Upper lobe of right lung (tissue), 1 donor: ENCODE results near the gene TOX4. TPM values are rescaled to one million over a fixed set of nuclear protein-coding genes. Genes with fewer than 3 reads are reported as not detected.
A peak's percentile ranks its signal among the peaks of the same experiment; 100 is the strongest.
"Not testable (repeated sequence)": the region's sequence is repeated elsewhere in the genome, so short reads cannot be mapped to it uniquely, and the experiment has no call there.

Experiments used
- ATAC-seq: fragments of 200-7000 bp; cut with Tn5 transposase; one replicate; pipeline ENCODE4 v1.9.1; 2020; ENCODE audit warnings: mild to moderate bottlenecking, moderate library complexity
- DNase-seq: peaks from one replicate; pipeline ENCODE4 v3.0.0-alpha.2; 2020
- H3K27ac ChIP-seq: fragments of 200-600 bp; one replicate; pipeline ENCODE4 v1.8.0; 2022
- H3K27me3 ChIP-seq: fragments of 200-600 bp; one replicate; pipeline ENCODE4 v1.8.0; 2022; ENCODE audit warnings: mild to moderate bottlenecking
- H3K36me3 ChIP-seq: fragments of 200-600 bp; one replicate; pipeline ENCODE4 v1.8.0; 2022
- H3K4me1 ChIP-seq: fragments of 200-600 bp; one replicate; pipeline ENCODE4 v1.8.0; 2022
- H3K4me3 ChIP-seq: fragments of 200-600 bp; one replicate; pipeline ENCODE4 v1.8.0; 2022; ENCODE audit warnings: mild to moderate bottlenecking
- H3K9me3 ChIP-seq: fragments of 200-600 bp; one replicate; pipeline ENCODE4 v1.8.0; 2022
- CTCF ChIP-seq: fragments of 200-600 bp; IDR thresholded peaks from one replicate; pipeline ENCODE4 v1.8.0; 2022; ENCODE audit warnings: antibody characterized with exemption
- intact Hi-C: fragments of 100-400 bp; cut with DNase I; formaldehyde crosslinking; loops from one replicate; pipeline ENCODE4 v1.11.0; 2022
- total RNA-seq: library from RNA; stranded (reverse); fragmentation: NEBNext Ultra II Directional; extraction: Animal tissue kit (Norgen Biotek cat#: 25700); gene quantifications from one replicate; pipeline ENCODE4 v1.2.1, GENCODE V29; 2021
- donor health status: DM: no; HTN: yes; CAD: no; lungs with severe emphysema.

TOX4 gene
- total RNA-seq, 1 donor from 2014 or later: 69.4 TPM

- no peak for DNase-seq
- intact Hi-C loops: no loop called here
- no peak for TF ChIP-seq CTCF
- Histone ChIP-seq H3K4me1 (no peaks in the 10 kb centered on the region), H3K4me3 (no peak overlapping the region), H3K27me3 (peaks cover 32% of the 10 kb centered on the region), H3K36me3 (no peaks in the 10 kb centered on the region), H3K9me3 (no peaks in the 10 kb centered on the region), H3K27ac (no peak overlapping the region)
- no peak for ATAC-seq
Measured at GRCh38 chr14:21539189-21539940, 62.4 kb downstream of the TOX4 start.

- ATAC-seq: no peak
- H3K36me3 ChIP-seq: no peaks in the 10 kb centered on the region
- H3K4me1 ChIP-seq: no peaks in the 10 kb centered on the region
- no peak for DNase-seq
- TF ChIP-seq CTCF: no peak
- H3K9me3 ChIP-seq: no peaks in the 10 kb centered on the region
- H3K27me3 ChIP-seq: peaks cover 17% of the 10 kb centered on the region
- H3K27ac ChIP-seq: no peak overlapping the region
- intact Hi-C loops: no loop called here
- no peak overlapping the region for H3K4me3 ChIP-seq
Measured at GRCh38 chr14:21541413-21542074, 64.5 kb downstream of the TOX4 start.

GRCh38 chr14:21543521-21543960, 66.5 kb downstream of the TOX4 start:
- Histone ChIP-seq H3K4me3 (no peak overlapping the region), H3K36me3 (no peaks in the 10 kb centered on the region), H3K4me1 (no peaks in the 10 kb centered on the region), H3K9me3 (no peaks in the 10 kb centered on the region), H3K27me3 (no peaks in the 10 kb centered on the region), H3K27ac (no peak overlapping the region)
- intact Hi-C loops: no loop called here
- DNase-seq (no peak), ATAC-seq (peak; percentile 58)
- TF ChIP-seq CTCF: no peak

- TF ChIP-seq CTCF: no peak
- DNase-seq (no peak), ATAC-seq (no peak)
- H3K27me3 ChIP-seq: no peaks in the 10 kb centered on the region
- H3K27ac ChIP-seq: no peak overlapping the region
- H3K4me1 ChIP-seq: no peaks in the 10 kb centered on the region
- H3K36me3 ChIP-seq: no peaks in the 10 kb centered on the region
- no peaks in the 10 kb centered on the region for H3K9me3 ChIP-seq
- H3K4me3 ChIP-seq: no peak overlapping the region
- intact Hi-C loops: no loop called here
Measured at GRCh38 chr14:21543963-21544362, 67.0 kb downstream of the TOX4 start.

- DNase-seq, H3K4me3 ChIP-seq, H3K4me1 ChIP-seq, intact Hi-C loops, H3K27ac ChIP-seq, H3K9me3 ChIP-seq, H3K27me3 ChIP-seq, ATAC-seq, H3K36me3 ChIP-seq: not testable (repeated sequence)
Measured at GRCh38 chr14:21544588-21544987, 67.6 kb downstream of the TOX4 start.

Other genes starting within 250 kb of the TOX4 start
- 368 TPM for gene HNRNPC, start 207.8 kb upstream of the TOX4 start, total RNA-seq
- 1.7 TPM for gene RPGRIP1, start 197.1 kb upstream of the TOX4 start, total RNA-seq
- 48.8 TPM for gene SUPT16H, start 93.2 kb upstream of the TOX4 start, total RNA-seq
- gene CHD8, start 21.1 kb upstream of the TOX4 start, total RNA-seq: 72.6 TPM
- 36.9 TPM for gene RAB2B, start 236 bp upstream of the TOX4 start, total RNA-seq
- 48.6 TPM for gene METTL3, start 34.1 kb downstream of the TOX4 start, total RNA-seq
- 8.1 TPM for gene SALL2, start 49.2 kb downstream of the TOX4 start, total RNA-seq
- gene OR10G3, start 102.9 kb downstream of the TOX4 start, total RNA-seq: not detected
- not detected for gene OR10G2, start 157.7 kb downstream of the TOX4 start, total RNA-seq
- not detected for gene OR4E2, start 176.6 kb downstream of the TOX4 start, total RNA-seq
- not detected for gene OR4E1, start 196.6 kb downstream of the TOX4 start, total RNA-seq